Loucy (cell line): Measurements from ENCODE around the gene ARAP3.

Experiments used
- H2AFZ ChIP-seq: fragments of 200-600 bp; sonication (generic); 2 replicates; pipeline ENCODE4 v1.6.0; 2016; ENCODE audit warnings: antibody characterized with exemption, mild to moderate bottlenecking, low read length, moderate library complexity
- H3F3A ChIP-seq: fragments of 200-600 bp; 2 replicates; pipeline ENCODE4 v1.6.0; 2016; ENCODE audit warnings: antibody characterized with exemption, low read depth, mild to moderate bottlenecking
- H3K27me3 ChIP-seq: fragments of 200-600 bp; sonication (generic); 2 replicates; pipeline ENCODE4 v1.6.1; 2014; ENCODE audit warnings: low read length, mild to moderate bottlenecking; ENCODE audit not compliant: insufficient read depth, poor library complexity, severe bottlenecking
- H3K36me3 ChIP-seq: fragments of 200-600 bp; sonication (generic); 2 replicates; pipeline ENCODE4 v1.6.1; 2016; ENCODE audit warnings: low read length; ENCODE audit not compliant: insufficient read depth
- H3K4me1 ChIP-seq: fragments of 200-600 bp; sonication (generic); 2 replicates; pipeline ENCODE4 v1.5.1; 2014; ENCODE audit warnings: low read length, mild to moderate bottlenecking; ENCODE audit not compliant: insufficient read depth, poor library complexity, severe bottlenecking
- H3K4me2 ChIP-seq: fragments of 200-600 bp; sonication (generic); 2 replicates; pipeline ENCODE4 v1.6.0; 2014; ENCODE audit warnings: antibody characterized with exemption, low read length, low read depth, mild to moderate bottlenecking; ENCODE audit not compliant: poor library complexity, severe bottlenecking
- H3K4me3 ChIP-seq: fragments of 200-600 bp; sonication (generic); 2 replicates; pipeline ENCODE4 v1.5.1; 2014; ENCODE audit warnings: low read length, mild to moderate bottlenecking, mixed read lengths; ENCODE audit not compliant: poor library complexity, severe bottlenecking
- H3K79me2 ChIP-seq: fragments of 200-600 bp; sonication (generic); 2 replicates; pipeline ENCODE4 v1.6.1; 2014; ENCODE audit warnings: low read length; ENCODE audit not compliant: insufficient read depth
- H3K9ac ChIP-seq: fragments of 200-600 bp; sonication (generic); 2 replicates; pipeline ENCODE4 v1.6.0; 2014; ENCODE audit warnings: mild to moderate bottlenecking, low read depth, low read length, moderate library complexity; ENCODE audit not compliant: poor library complexity, severe bottlenecking
- H3K9me2 ChIP-seq: fragments of 200-600 bp; sonication (generic); replicated peaks from 2 replicates; pipeline ENCODE4 v1.6.1; 2016; ENCODE audit warnings: low read depth, low read length, mixed read lengths
- H3K9me3 ChIP-seq: fragments of 200-600 bp; sonication (generic); 2 replicates; pipeline ENCODE4 v1.6.1; 2014; ENCODE audit warnings: mild to moderate bottlenecking, antibody characterized with exemption, low read length, low read depth; ENCODE audit not compliant: insufficient read depth
- H4K20me1 ChIP-seq: fragments of 200-600 bp; sonication (generic); 2 replicates; pipeline ENCODE4 v1.6.0; 2014; ENCODE audit warnings: antibody characterized with exemption, low read length, mild to moderate bottlenecking; ENCODE audit not compliant: insufficient read depth, poor library complexity, severe bottlenecking
- CTCF ChIP-seq: fragments of 200-600 bp; sonication (generic); conservative IDR thresholded peaks from 2 replicates; pipeline ENCODE4 v1.5.1; 2014; ENCODE audit warnings: mild to moderate bottlenecking, antibody characterized with exemption, low read length
- EZH2phosphoT487 ChIP-seq: fragments of 200-600 bp; IDR thresholded peaks from 2 replicates; pipeline ENCODE4 v1.6.1; 2018; ENCODE audit warnings: antibody characterized with exemption, mild to moderate bottlenecking, moderate library complexity, borderline replicate concordance

Gene ARAP3

GRCh38 chr5:141634720-141635119 is 47.3 kb downstream of the ARAP3 start:
- H3K9ac ChIP-seq = peak overlapping the region; percentile 86
- H3K4me2 ChIP-seq = peak overlapping the region; percentile 93
- peaks cover 8% of the 10 kb centered on the region; the same call in 1 of the 2 replicates for H3K36me3 ChIP-seq
- H2AFZ ChIP-seq = no peak overlapping the region
- no peaks in the 10 kb centered on the region for H3K9me3 ChIP-seq
- peaks cover 63% of the 10 kb centered on the region for H3K79me2 ChIP-seq
- no peaks in the 10 kb centered on the region for H3F3A ChIP-seq
- H3K4me1 ChIP-seq = peaks cover 43% of the 10 kb centered on the region
- H3K27me3 ChIP-seq = no peaks in the 10 kb centered on the region
- no peak for TF ChIP-seq EZH2phosphoT487
- no peak for TF ChIP-seq CTCF
- peak overlapping the region; percentile 85 for H3K4me3 ChIP-seq
- no peaks in the 10 kb centered on the region for H3K9me2 ChIP-seq
- peaks cover 33% of the 10 kb centered on the region for H4K20me1 ChIP-seq

DNA sequence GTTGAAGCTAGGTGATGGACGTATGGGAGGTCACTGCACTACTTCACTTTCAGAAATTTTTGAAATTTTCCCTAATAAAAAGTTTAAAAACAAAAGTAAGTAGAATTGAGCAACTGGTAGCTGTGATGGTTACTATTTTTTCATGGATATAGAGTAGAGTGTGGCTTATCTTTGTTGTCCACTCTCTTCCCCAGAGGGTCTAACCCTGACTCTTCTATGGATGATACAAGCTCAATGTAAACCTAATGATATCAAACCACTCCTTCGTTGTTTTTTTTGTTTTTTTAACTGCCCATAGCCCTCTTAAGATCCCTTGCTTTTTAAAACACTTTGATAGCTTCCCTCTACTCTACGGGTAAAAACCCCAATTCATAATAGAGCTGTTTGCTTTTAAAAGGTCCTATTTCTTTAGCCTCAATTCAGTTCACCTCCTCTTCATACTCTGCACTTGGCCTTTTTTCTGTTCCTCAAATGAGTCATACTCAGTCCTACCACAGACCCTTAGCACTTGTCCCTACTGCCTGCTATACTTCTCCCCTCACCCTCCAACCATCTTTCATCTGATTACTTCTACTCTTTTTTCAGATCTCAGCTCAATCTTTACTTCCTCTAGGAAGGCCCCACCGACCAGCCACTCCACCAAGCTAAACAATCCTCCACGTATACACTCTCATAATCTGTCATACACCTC is 48.0 kb downstream of the ARAP3 start:
- H4K20me1 ChIP-seq = peaks cover 34% of the 10 kb centered on the region
- peak overlapping the region; percentile 93 for H3K4me2 ChIP-seq
- peak overlapping the region; percentile 85 for H3K4me3 ChIP-seq
- peak overlapping the region; percentile 40 for H3K9ac ChIP-seq
- TF ChIP-seq EZH2phosphoT487 = no peak
- no peak for TF ChIP-seq CTCF
- no peak overlapping the region for H2AFZ ChIP-seq
- H3F3A ChIP-seq = no peaks in the 10 kb centered on the region
- no peaks in the 10 kb centered on the region for H3K9me3 ChIP-seq
- H3K4me1 ChIP-seq = peaks cover 43% of the 10 kb centered on the region
- H3K79me2 ChIP-seq = peaks cover 65% of the 10 kb centered on the region
- no peaks in the 10 kb centered on the region for H3K9me2 ChIP-seq
- peaks cover 15% of the 10 kb centered on the region; the same call in 1 of the 2 replicates for H3K36me3 ChIP-seq
- no peaks in the 10 kb centered on the region for H3K27me3 ChIP-seq

DNA sequence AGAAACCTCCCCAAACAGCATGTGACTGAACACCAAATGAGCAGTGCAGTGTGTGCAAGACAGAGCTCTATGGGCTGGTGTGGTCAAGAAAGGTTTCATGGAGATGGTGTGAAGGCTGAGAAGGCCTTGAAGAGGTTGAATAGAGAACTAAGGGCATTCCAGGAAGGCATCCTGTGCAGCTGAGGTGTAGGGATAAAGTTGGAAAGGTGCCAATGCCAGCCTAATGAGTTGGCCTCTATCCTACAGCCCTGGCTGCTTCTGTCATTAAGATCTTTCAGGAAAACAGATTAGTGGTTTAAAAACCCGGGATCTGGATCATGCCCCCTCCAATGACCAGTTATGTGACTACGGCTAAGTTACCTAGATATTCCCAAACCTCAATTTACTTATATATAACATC is 49.4 kb downstream of the ARAP3 start:
- Histone ChIP-seq H3K9me3 (no peaks in the 10 kb centered on the region), H3K27me3 (no peaks in the 10 kb centered on the region), H3K9me2 (no peaks in the 10 kb centered on the region), H3K9ac (no peak overlapping the region), H3K4me2 (peak overlapping the region; percentile 93), H3K79me2 (peaks cover 65% of the 10 kb centered on the region), H3K4me1 (peaks cover 35% of the 10 kb centered on the region), H3K4me3 (peak overlapping the region; percentile 8), H3F3A (no peaks in the 10 kb centered on the region), H4K20me1 (peaks cover 34% of the 10 kb centered on the region), H2AFZ (no peak overlapping the region), H3K36me3 (peaks cover 29% of the 10 kb centered on the region; the same call in 1 of the 2 replicates)
- TF ChIP-seq CTCF (no peak), EZH2phosphoT487 (no peak)
